GM12878 (cell line): ENCODE results near the gene CLIP1. TPM values are rescaled to one million over a fixed set of nuclear protein-coding genes. Genes with fewer than 3 reads are reported as not detected.

Experiments
- ATAC-seq: fragments of 200-7000 bp; cut with Tn5 transposase; 3 replicates; pipeline ENCODE4 v1.9.1; 2020; ENCODE audit warnings: mild to moderate bottlenecking, moderate library complexity
- BruUV-seq: library from RNA; stranded (reverse); fragments of 400-500 nt; replicated peaks from 2 replicates; lab custom pipeline; 2021; lab: Mats Ljungman, UMichigan
- CTCF ChIA-PET: fragments of 300-600 bp; sonication (Branson Sonifier 250); formaldehyde crosslinking; extraction: SDS; loops from one replicate; lab custom pipeline; 2021; ENCODE audit warnings: inconsistent platforms; lab: Yijun Ruan, JAX
- POLR2A ChIA-PET: fragments of 350-600 bp; formaldehyde crosslinking; extraction: SDS; loops from one replicate; lab custom pipeline; 2021; ENCODE audit warnings: inconsistent platforms; lab: Charles Lee
- RAD21 ChIA-PET: fragments of 300-600 bp; sonication (Branson Sonifier 250); formaldehyde crosslinking; loops from one replicate; lab custom pipeline; 2023; ENCODE audit warnings: antibody characterized with exemption; ENCODE audit not compliant: unreplicated experiment; lab: Charles Lee
- SMC1A ChIA-PET: fragments of 300-600 bp; sonication (Branson Sonifier 250); formaldehyde crosslinking; loops from one replicate; lab custom pipeline; 2023; ENCODE audit not compliant: unreplicated experiment, uncharacterized antibody; lab: Charles Lee
- DNase-seq: peaks from one replicate; pipeline ENCODE4 v3.0.0-alpha.2; 2011; ENCODE audit warnings: low read depth, low spot score
- FAIRE-seq: peaks from 3 replicates; lab custom pipeline; 2011; peaks lifted over from hg19 to GRCh38; lab: Jason Lieb, UNC
- H2AFZ ChIP-seq: 2 replicates; pipeline ENCODE4 v1.6.0; 2011; ENCODE audit warnings: low read depth, low read length, control low read depth; ENCODE audit not compliant: control insufficient read depth
- H3K27ac ChIP-seq: 2 replicates; pipeline ENCODE4 v1.5.1; 2011; ENCODE audit warnings: control low read depth; ENCODE audit not compliant: control insufficient read depth, insufficient read depth
- H3K27me3 ChIP-seq, 2 experiments: replicated peaks in 1 of 2; 2 replicates each; pipeline versions ENCODE4 v1.6.0 to v1.6.1; 2011; ENCODE audit warnings: low read length in 1 of 2; ENCODE audit not compliant: control insufficient read depth in 2 of 2, insufficient read depth in 2 of 2
- H3K36me3 ChIP-seq, 2 experiments: 2 replicates each; pipeline ENCODE4 v1.5.1; 2011; ENCODE audit warnings: low read length in 1 of 2; ENCODE audit not compliant: control insufficient read depth in 2 of 2, insufficient read depth in 2 of 2
- H3K4me1 ChIP-seq: 2 replicates; pipeline ENCODE4 v1.6.1; 2011; ENCODE audit warnings: mild to moderate bottlenecking, low read length, moderate library complexity, mixed read lengths; ENCODE audit not compliant: control insufficient read depth, insufficient read depth
- H3K4me2 ChIP-seq: 2 replicates; pipeline ENCODE4 v1.6.0; 2011; ENCODE audit warnings: control low read depth; ENCODE audit not compliant: control insufficient read depth, insufficient read depth
- H3K4me3 ChIP-seq: fragments of 200-600 bp; sonication (generic); 2 replicates; pipeline ENCODE4 v1.5.1; 2016
- H3K79me2 ChIP-seq: 2 replicates; pipeline ENCODE4 v1.6.0; 2011; ENCODE audit warnings: low read length; ENCODE audit not compliant: control insufficient read depth, insufficient read depth
- H3K9ac ChIP-seq: 2 replicates; pipeline ENCODE4 v1.8.0; 2011; ENCODE audit warnings: low read length, control low read depth, mixed read lengths; ENCODE audit not compliant: control insufficient read depth, insufficient read depth
- H3K9me3 ChIP-seq: replicated peaks from 3 replicates; pipeline ENCODE4 v1.5.1; 2011; ENCODE audit warnings: mild to moderate bottlenecking, low read length; ENCODE audit not compliant: control insufficient read depth, insufficient read depth
- H4K20me1 ChIP-seq: 2 replicates; pipeline ENCODE4 v1.6.0; 2011; ENCODE audit not compliant: control insufficient read depth, insufficient read depth
- BHLHE40 ChIP-seq, 2 experiments: fragments of 450-650 bp in 1 of 2; IDR thresholded peaks; 2 replicates each; pipeline ENCODE4 v1.6.1; 2011 to 2017; ENCODE audit warnings: low read depth in 2 of 2, borderline replicate concordance in 1 of 2, improper control_type of control experiment in 1 of 2, low read length in 1 of 2, mild to moderate bottlenecking in 1 of 2
- E2F8 ChIP-seq: fragments of 450-650 bp; IDR thresholded peaks from 2 replicates; pipeline ENCODE4 v1.6.1; 2018; ENCODE audit warnings: mild to moderate bottlenecking, low read depth, moderate library complexity; ENCODE audit not compliant: partially characterized antibody
- KDM1A ChIP-seq: fragments of 200-600 bp; sonication (generic); IDR thresholded peaks from 2 replicates; pipeline ENCODE4 v1.6.1; 2016; ENCODE audit warnings: borderline replicate concordance
- KLF5 ChIP-seq: fragments of 450-650 bp; IDR thresholded peaks from 2 replicates; pipeline ENCODE4 v1.6.1; 2014; ENCODE audit warnings: mild to moderate bottlenecking; ENCODE audit not compliant: partially characterized antibody
- WGBS: methylation state at CpG from one replicate; pipeline ENCODE4 v1.1.6; 2016; ENCODE audit warnings: low lambda C conversion rate; ENCODE audit not compliant: insufficient replicate concordance, insufficient coverage; ENCODE audit errors: missing lambda C conversion rate; 5-methylcytosine and 5-hydroxymethylcytosine counted together
- in situ Hi-C: fragments of 300-500 bp; cut with MboI; formaldehyde crosslinking; loops from 9 replicates; pipeline ENCODE4 v1.14.3; 2018; ENCODE audit warnings: mixed read lengths
- intact Hi-C: fragments of 100-400 bp; cut with micrococcal nuclease; formaldehyde crosslinking; loops from one replicate; pipeline ENCODE4 v1.14.2; 2022; ENCODE audit not compliant: unreplicated experiment
- polyA plus RNA-seq, 11 experiments: library from polyadenylated mRNA; depleted of rRNA in 4 of 11; unstranded in 6 of 11; stranded (reverse) in 5 of 11; fragments of >200 nt; fragmentation: Nextera tagmentation in 4 of 11; fragmentation: Illumina TruSeq in 1 of 11; extraction: Ambion mirVana in 4 of 11; extraction: Trizol in 1 of 11; gene quantifications; 1 replicate in 1 of 11; 2 replicates in 10 of 11; pipeline versions ENCODE4 v1.2.1 to v1.2.3, GENCODE V29; 2011 to 2016; ENCODE audit warnings: inconsistent platforms in 2 of 11, missing spikeins in 2 of 11, low read depth in 1 of 11
- total RNA-seq, 4 experiments: library from RNA; depleted of rRNA in 3 of 4; stranded (reverse); fragments of >200 nt in 3 of 4; fragmentation: Illumina TruSeq in 1 of 4; extraction: Trizol in 1 of 4; gene quantifications; 2 replicates each; pipeline versions ENCODE4 v1.2.1 to v1.2.3, GENCODE V29; 2013 to 2021

The CLIP1 gene
- total and polyA plus RNA-seq, 10 of the 15 experiments (the other 5 are each of a cell fraction or from before 2014, with no cell fraction given), result 6.0 to 45.4 (median 25.2) TPM

DNA sequence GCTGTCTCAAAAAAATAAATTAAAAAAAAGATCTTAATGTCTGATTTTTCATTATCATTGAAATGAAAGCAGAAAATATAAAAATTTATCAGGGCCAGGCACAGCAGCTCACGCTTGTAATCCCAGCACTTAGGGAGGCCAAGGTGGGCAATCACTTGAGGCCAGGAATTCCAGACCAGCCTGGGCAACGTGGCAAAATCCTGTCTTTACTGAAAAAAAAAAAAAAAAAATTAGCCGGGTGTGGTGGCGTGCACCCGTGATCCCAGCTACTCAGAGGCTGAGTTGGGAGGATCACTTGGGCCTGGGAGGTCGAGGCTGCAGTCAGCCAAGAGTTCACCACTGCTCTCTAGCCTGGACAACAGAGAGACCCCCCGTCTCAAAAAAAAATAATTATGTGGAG, 37.6 kb upstream of the CLIP1 start (continued):
- TF ChIP-seq KLF5 (no peak), KDM1A (no peak), E2F8 (no peak)

DNA sequence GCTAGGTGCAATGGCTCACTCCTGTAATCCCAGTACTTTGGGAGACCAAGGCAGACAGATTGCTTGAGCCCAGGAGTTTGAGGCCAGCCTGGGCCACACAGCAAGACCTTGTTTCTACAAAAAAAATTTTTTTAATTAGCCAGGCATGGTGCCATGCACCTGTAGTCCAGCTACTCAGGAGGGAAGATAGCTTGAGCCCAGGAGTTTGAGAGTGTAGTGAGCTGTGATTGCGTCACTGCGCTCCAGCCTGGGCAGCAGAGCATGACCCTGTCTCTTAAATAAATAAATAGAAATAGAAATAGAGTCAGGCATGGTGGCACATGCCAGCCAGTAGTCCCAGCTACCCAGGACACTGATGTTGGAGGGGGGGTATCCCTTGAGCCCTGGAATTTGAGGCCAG, 36.7 kb upstream of the CLIP1 start:
- ChIA-PET CTCF (interaction anchor here (0.6 to 5.7 kb wide), 2 partner anchors 13 to 60 kb away, joined by 3 to 25 read pairs; no protein-coding TSS in a partner anchor), SMC1A (no interaction called here), RAD21 (no interaction called here), POLR2A (interaction anchor here (0.7 kb wide), 1 partner anchor 131 kb away, joined by 7 read pairs; no protein-coding TSS in a partner anchor)
- H3K79me2 ChIP-seq, result no peaks in the 10 kb centered on the region
- FAIRE-seq, result no peak
- no peak for ATAC-seq
- no peaks in the 10 kb centered on the region for H4K20me1 ChIP-seq
- H3K27ac ChIP-seq, result no peak overlapping the region
- no peaks in the 10 kb centered on the region for H3K27me3 ChIP-seq
- no peaks in the 10 kb centered on the region for H3K9me3 ChIP-seq
- H3K36me3 ChIP-seq, result no peaks in the 10 kb centered on the region
- H3K9ac ChIP-seq, result no peak overlapping the region
- DNase-seq, result no peak
- in situ Hi-C loops (no loop called here), intact Hi-C loops (no loop called here)
- TF ChIP-seq BHLHE40 (IDR thresholded peaks at IDR 0.05; ENCODE audit: borderline replicate concordance in 1 of 2, low read depth in 2 of 2, low read length in 1 of 2), result no peak
- no TSS peak for BruUV-seq
- H3K4me3 ChIP-seq, result no peak overlapping the region
- WGBS, result 96% methylated on average over 2 of the region's 2 CpGs
- peaks cover 8% of the 10 kb centered on the region for H3K4me1 ChIP-seq
- H3K4me2 ChIP-seq, result no peak overlapping the region
- H2AFZ ChIP-seq, result no peak overlapping the region
